ENCODE measurements around the gene KRTAP29-1. TPM values are rescaled to one million over a fixed set of nuclear protein-coding genes. Genes with fewer than 3 reads are reported as not detected.

Gene KRTAP29-1
- total RNA-seq, 2 experiments from 2014 or later: not detected

Other genes with a start within 250 kb of the KRTAP29-1 start
- gene KRTAP2-2, start 247.6 kb downstream of the KRTAP29-1 start, total RNA-seq: not detected
- not detected for gene KRTAP2-3, start 242.7 kb downstream of the KRTAP29-1 start, total RNA-seq
- not detected for gene KRTAP2-4, start 237.0 kb downstream of the KRTAP29-1 start, total RNA-seq
- not detected for gene KRTAP4-7, start 218.7 kb downstream of the KRTAP29-1 start, total RNA-seq
- gene KRTAP4-8, start 204.7 kb downstream of the KRTAP29-1 start, total RNA-seq: not detected
- gene KRTAP4-16, start 200.6 kb downstream of the KRTAP29-1 start, total RNA-seq: not detected
- gene KRTAP4-9, start 197.5 kb downstream of the KRTAP29-1 start, total RNA-seq: not detected
- not detected for gene KRTAP4-11, start 184.5 kb downstream of the KRTAP29-1 start, total RNA-seq
- not detected for gene KRTAP4-12, start 178.7 kb downstream of the KRTAP29-1 start, total RNA-seq
- not detected for gene KRTAP4-6, start 162.3 kb downstream of the KRTAP29-1 start, total RNA-seq
- gene KRTAP4-5, start 153.0 kb downstream of the KRTAP29-1 start, total RNA-seq: not detected
- not detected for gene KRTAP4-4, start 142.1 kb downstream of the KRTAP29-1 start, total RNA-seq
- gene KRTAP4-3, start 134.6 kb downstream of the KRTAP29-1 start, total RNA-seq: not detected
- not detected for gene KRTAP4-2, start 124.6 kb downstream of the KRTAP29-1 start, total RNA-seq
- not detected for gene KRTAP4-1, start 117.9 kb downstream of the KRTAP29-1 start, total RNA-seq
- not detected for gene KRTAP9-1, start 113.0 kb downstream of the KRTAP29-1 start, total RNA-seq
- gene KRTAP9-2, start 76.2 kb downstream of the KRTAP29-1 start, total RNA-seq: not detected
- not detected for gene KRTAP9-3, start 70.4 kb downstream of the KRTAP29-1 start, total RNA-seq
- gene KRTAP9-8, start 64.9 kb downstream of the KRTAP29-1 start, total RNA-seq: not detected
- not detected for gene KRTAP9-4, start 53.2 kb downstream of the KRTAP29-1 start, total RNA-seq
- gene KRTAP9-9, start 47.5 kb downstream of the KRTAP29-1 start, total RNA-seq: not detected
- gene KRTAP9-6, start 37.5 kb downstream of the KRTAP29-1 start, total RNA-seq: not detected
- not detected for gene KRTAP9-7, start 27.2 kb downstream of the KRTAP29-1 start, total RNA-seq
- under 1 TPM in 1 of 2 experiments, not detected in 1; 0.15 TPM for gene KRTAP16-1, start 6.5 kb upstream of the KRTAP29-1 start, total RNA-seq
- not detected for gene KRTAP17-1, start 12.9 kb upstream of the KRTAP29-1 start, total RNA-seq
- not detected for gene KRT33A, start 48.0 kb upstream of the KRTAP29-1 start, total RNA-seq
- not detected for gene KRT33B, start 67.0 kb upstream of the KRTAP29-1 start, total RNA-seq
- not detected for gene KRT34, start 79.5 kb upstream of the KRTAP29-1 start, total RNA-seq
- gene KRT31, start 94.8 kb upstream of the KRTAP29-1 start, total RNA-seq: not detected
- not detected for gene KRT37, start 121.7 kb upstream of the KRTAP29-1 start, total RNA-seq
- not detected for gene KRT38, start 138.1 kb upstream of the KRTAP29-1 start, total RNA-seq
- not detected for gene KRT32, start 164.5 kb upstream of the KRTAP29-1 start, total RNA-seq
- not detected for gene KRT35, start 178.3 kb upstream of the KRTAP29-1 start, total RNA-seq
- gene KRT36, start 187.1 kb upstream of the KRTAP29-1 start, total RNA-seq: not detected
- not detected for gene KRT13, start 202.8 kb upstream of the KRTAP29-1 start, total RNA-seq
- gene KRT15, start 216.0 kb upstream of the KRTAP29-1 start, total RNA-seq: not detected
- not detected for gene KRT19, start 225.5 kb upstream of the KRTAP29-1 start, total RNA-seq

All from activated naive CD4-positive, alpha-beta T cell treated with anti-CD3 and anti-CD28 coated beads for 36 hours (primary cell).